Activated T-cell treated with anti-CD3 and anti-CD28 coated beads, Interleukin-2, amount 50 U/mL, for 48 hours (primary cell): ENCODE measurements around the gene RIPOR1.

ENCODE experiments used
- DNase-seq, 2 experiments: peaks; one replicate each; pipeline ENCODE4 v3.0.0-alpha.2; 2020

Gene RIPOR1

GRCh38 chr16:67539271-67539670, 10.6 kb downstream of the RIPOR1 start:
- no peak for DNase-seq

DNA sequence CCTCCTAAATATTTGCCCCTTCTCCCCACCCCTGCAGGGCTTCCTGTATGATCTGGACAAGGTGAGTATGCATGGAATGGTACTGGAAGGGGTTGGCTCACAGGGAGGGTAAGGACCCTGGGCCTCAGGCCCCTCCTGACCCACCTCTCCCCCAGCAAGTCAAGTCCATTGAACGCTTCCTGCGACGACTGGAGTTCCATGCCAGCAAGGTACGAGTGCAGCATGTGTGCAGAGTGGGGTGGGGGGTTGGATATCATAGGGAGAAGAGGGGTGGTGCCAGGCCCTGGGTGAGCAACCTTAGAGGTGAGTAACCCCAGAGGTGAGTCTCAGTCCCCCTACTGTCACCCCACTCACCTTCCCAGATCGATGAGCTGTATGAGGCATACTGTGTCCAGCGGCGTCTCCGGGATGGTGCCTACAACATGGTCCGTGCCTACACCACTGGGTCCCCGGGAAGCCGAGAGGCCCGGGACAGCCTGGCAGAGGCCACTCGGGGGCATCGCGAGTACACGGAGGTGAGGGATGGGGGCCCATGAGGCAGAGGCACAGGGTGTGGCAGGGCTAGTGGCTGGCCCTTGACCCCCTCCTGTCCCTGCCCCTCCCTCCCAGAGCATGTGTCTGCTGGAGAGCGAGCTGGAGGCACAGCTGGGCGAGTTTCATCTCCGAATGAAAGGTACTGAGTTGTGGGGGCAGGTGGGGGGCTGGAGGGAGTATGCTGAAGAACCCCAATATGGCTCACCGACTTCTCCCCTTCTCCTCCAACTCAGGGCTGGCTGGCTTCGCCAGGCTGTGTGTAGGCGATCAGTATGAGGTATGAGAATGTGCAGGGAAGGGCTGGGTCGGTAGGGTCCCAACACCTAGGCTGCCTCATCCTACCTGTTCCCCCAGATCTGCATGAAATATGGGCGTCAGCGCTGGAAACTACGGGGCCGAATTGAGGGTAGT, 11.3 kb downstream of the RIPOR1 start:
- DNase-seq, result no peak

DNA sequence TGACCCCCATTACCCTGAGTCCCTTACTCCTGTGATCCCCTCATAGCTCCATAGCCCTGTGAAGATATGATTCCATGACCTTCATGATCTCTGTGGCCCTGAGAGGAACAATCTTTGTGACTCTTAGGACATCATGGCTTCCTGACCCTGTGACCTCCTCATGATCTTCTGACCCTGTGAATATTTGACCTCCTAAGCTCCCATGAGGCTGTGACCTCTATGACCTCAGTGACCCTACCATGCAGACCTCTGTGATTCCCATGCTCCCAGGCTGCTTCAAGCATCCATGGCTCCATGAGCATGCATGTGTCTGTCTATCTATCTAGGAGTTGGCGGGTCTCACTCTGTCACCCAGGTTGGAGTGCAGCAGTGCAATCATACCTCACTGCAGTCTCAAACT, 12.1 kb downstream of the RIPOR1 start:
- DNase-seq, result no peak

- no peak for DNase-seq
Observed at GRCh38 chr16:67541391-67542263, 13.0 kb downstream of the RIPOR1 start.

DNA sequence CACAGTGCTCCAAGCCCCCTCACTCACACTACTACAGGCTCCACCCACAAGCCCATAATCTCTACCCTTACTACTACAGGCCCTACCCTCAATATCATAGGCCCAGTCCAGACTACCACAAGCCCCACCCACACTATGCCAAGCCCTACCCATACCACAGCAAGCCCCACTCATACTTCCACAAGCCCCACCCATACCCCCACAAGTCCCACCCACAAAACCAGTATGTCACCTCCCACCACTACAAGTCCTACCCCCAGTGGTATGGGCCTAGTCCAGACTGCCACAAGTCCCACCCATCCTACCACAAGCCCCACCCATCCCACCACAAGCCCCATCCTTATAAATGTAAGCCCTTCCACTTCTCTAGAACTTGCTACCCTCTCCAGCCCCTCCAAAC, 13.8 kb downstream of the RIPOR1 start:
- DNase-seq, result peak; percentile 76 to 80

- DNase-seq, result no peak
Observed at GRCh38 chr16:67543036-67543435, 14.4 kb downstream of the RIPOR1 start.

- no peak for DNase-seq
Observed at GRCh38 chr16:67543582-67543981, 15.0 kb downstream of the RIPOR1 start.

DNA sequence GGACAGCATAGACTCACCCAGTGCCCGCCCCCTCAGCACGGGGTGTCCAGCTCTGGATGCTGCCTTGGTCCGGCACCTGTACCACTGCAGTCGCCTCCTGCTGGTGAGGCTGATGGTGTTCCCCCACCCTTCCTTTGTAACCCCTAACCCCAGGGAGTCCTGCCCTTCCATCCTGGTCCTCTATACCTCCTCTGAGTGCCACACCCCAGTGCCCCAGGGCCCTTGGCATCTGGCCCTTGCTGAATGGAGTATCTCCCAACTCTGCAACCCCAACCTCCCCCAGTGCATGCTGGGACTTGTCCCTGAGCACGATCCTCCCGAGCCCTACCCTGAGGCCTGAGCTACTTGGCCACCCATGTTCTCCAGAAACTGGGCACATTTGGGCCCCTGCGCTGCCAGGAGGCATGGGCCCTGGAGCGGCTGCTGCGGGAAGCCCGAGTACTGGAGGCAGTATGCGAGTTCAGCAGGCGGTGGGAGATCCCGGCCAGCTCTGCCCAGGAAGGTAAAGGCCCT, 15.8 kb downstream of the RIPOR1 start:
- DNase-seq, result no peak

DNA sequence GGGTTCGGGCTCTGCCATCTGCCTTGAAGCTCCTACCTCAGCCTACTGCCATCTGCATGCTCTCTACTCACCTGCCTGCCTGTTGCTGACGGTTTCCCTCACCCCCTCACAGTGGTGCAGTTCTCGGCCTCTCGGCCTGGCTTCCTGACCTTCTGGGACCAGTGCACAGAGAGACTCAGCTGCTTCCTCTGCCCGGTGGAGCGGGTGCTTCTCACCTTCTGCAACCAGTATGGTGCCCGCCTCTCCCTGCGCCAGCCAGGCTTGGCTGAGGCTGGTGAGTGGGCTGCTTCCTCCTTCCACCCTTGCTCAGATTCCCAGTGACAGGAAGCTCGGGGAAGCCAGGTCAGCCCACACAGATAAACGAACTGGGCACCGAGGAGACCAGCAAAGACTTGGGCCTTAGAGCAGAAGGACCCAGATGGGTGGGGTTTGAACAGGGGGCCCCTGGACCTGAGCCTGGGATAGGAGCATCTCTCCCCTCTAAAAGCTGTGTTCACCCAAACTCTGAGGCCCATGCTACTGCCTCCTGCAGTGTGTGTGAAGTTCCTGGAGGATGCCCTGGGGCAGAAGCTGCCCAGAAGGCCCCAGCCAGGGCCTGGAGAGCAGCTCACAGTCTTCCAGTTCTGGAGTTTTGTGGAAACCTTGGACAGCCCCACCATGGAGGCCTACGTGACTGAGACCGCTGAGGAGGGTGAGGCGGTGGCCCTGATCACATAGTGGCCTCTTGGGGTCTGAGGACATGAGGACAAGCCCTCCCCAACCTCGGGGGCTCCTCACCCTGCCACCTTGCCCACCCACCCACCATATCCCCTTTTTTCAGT, 16.4 kb downstream of the RIPOR1 start:
- DNase-seq, result no peak

GRCh38 chr16:67545665-67546024, 17.0 kb downstream of the RIPOR1 start:
- DNase-seq, result no peak

- no peak for DNase-seq
Observed at GRCh38 chr16:67546091-67546501, 17.5 kb downstream of the RIPOR1 start.

- peak; percentile 77 to 84 for DNase-seq
Observed at GRCh38 chr16:67546761-67547422, 18.3 kb downstream of the RIPOR1 start.

GRCh38 chr16:67547423-67548264, 19.0 kb downstream of the RIPOR1 start:
- no peak for DNase-seq

DNA sequence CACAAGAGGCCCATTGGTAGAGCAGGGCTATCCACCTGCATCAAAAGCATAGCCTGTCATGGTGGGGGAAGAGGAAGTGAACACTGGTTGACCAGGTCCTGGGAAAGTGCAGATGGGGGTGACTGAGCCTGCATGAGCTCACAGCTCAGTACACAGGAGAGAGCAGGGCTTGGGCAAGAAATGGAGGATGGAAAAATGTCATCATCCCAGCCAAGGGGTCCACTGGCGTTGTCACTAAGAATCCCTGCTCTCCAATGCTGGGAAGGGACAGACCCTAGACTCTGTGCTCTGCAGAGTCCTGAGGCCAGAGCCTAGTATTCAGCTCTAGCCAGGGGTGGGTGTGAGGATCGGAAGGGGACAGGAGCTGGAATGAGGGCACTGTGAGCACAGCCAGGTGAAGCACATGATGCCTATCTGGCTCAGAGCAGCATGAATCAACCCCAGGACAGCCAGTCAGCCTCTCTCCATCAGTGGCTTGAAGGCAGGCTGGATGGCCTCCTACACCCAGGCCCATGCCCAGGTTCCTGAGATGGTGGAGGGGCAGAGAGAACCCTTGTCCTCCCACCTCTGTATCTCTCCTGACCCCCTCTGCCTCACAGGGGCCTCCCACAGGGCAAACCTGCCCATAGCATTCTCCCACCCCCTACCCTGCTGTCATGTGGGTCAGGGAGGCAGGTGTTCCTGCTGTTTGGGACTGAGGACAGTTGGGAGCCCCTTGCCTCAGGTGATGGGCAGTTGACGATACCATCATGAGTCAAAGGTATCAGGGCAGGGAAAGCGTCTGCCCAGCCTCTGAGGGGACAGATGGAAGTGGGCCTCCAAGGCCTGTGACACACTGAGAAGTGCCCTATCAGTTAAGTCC, 19.9 kb downstream of the RIPOR1 start:
- no peak for DNase-seq

DNA sequence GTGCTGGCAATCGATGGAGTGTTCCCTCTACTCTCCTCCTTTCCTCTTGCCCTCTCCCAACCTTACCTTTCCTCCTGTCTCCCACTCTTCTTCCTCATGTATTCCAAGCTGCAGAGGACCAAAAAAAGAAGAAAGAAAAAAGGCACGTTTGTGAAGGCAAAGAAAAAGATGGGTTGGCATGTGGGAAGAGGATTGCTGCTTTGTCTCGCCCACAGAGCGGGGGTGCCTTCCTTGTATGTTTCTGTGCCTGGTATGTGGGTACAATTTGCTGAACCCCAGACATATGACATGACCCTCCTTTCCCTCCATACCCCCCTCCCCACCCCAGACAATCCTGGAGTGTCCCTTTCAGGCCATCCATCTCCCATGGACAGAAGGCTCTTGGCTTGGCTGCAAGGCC, 20.6 kb downstream of the RIPOR1 start:
- no peak for DNase-seq

- DNase-seq, result no peak
Observed at GRCh38 chr16:67549936-67550335, 21.3 kb downstream of the RIPOR1 start.

GRCh38 chr16:67551091-67551490, 22.5 kb downstream of the RIPOR1 start:
- no peak for DNase-seq

GRCh38 chr16:67551972-67552371, 23.3 kb downstream of the RIPOR1 start:
- DNase-seq, result no peak

DNA sequence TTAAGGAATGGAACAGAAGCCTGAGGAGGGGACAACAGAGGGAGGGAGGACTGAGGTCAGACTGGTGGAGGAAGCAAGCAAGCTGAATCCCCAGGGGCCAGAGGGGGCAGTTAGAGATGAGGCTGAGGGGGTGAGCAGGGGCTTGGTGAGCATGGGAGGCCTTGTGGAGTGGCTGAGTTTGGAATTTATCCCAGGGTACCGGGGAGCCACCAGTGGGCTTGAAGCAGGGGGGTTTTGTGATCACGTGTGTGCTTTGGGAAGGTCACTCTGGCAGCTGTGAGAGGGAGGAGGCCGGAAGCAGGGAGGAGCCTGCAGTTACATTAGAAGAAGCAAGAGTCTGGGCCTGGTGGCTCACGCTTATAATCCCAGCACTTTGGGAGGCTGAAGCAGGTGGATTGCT, 23.8 kb downstream of the RIPOR1 start:
- DNase-seq, result no peak

- DNase-seq, result no peak
Observed at GRCh38 chr16:67555795-67556212, 27.2 kb downstream of the RIPOR1 start.
